ENCODE data around the gene IFT88.

The IFT88 gene

GRCh38 chr13:20699715-20700114 lies 132.8 kb downstream of the IFT88 start:
- H3K4me1 ChIP-seq (ENCODE audit: insufficient read depth, low read length), result peaks cover 8% of the 10 kb centered on the region
- H3K9ac ChIP-seq (ENCODE audit: low read length), result no peak overlapping the region
- no peak overlapping the region for H3K27ac ChIP-seq (ENCODE audit: low read depth, low read length)
- H3K36me3 ChIP-seq (ENCODE audit: insufficient read depth, low read length), result no peaks in the 10 kb centered on the region
- no peaks in the 10 kb centered on the region for H3K9me3 ChIP-seq (ENCODE audit: low read length)
- H3K27me3 ChIP-seq (ENCODE audit: control insufficient read depth in 1 of 2, insufficient read depth in 2 of 2, low read length in 2 of 2), result peaks cover 15 to 17% of the 10 kb centered on the region in 2 donors
- H3K4me3 ChIP-seq (ENCODE audit: low read depth in 1 of 2, low read length in 2 of 2), result no peak overlapping the region

- Histone ChIP-seq H3K4me1 (ENCODE audit: insufficient read depth, low read length) (peaks cover 8% of the 10 kb centered on the region), H3K4me3 (ENCODE audit: low read depth in 1 of 2, low read length in 2 of 2) (no peak overlapping the region)
These were observed 133.3 kb downstream of the IFT88 start for GRCh38 chr13:20700288-20700687.

GRCh38 chr13:20701461-20701860 lies 134.5 kb downstream of the IFT88 start:
- Histone ChIP-seq H3K9ac (ENCODE audit: low read length) (no peak overlapping the region), H3K4me1 (ENCODE audit: insufficient read depth, low read length) (peaks cover 8% of the 10 kb centered on the region), H3K27ac (ENCODE audit: low read depth, low read length) (no peak overlapping the region), H3K36me3 (ENCODE audit: insufficient read depth, low read length) (no peaks in the 10 kb centered on the region), H3K4me3 (ENCODE audit: low read depth in 1 of 2, low read length in 2 of 2) (no peak overlapping the region), H3K27me3 (ENCODE audit: control insufficient read depth in 1 of 2, insufficient read depth in 2 of 2, low read length in 2 of 2) (peaks cover 15 to 17% of the 10 kb centered on the region in 2 donors), H3K9me3 (ENCODE audit: low read length) (no peaks in the 10 kb centered on the region)

More at GRCh38 chr13:20700288-20700687, 133.3 kb downstream of the IFT88 start:
- H3K9me3 ChIP-seq (ENCODE audit: low read length), result no peaks in the 10 kb centered on the region
- H3K9ac ChIP-seq (ENCODE audit: low read length), result no peak overlapping the region
- H3K27ac ChIP-seq (ENCODE audit: low read depth, low read length), result no peak overlapping the region
- peaks cover 15 to 17% of the 10 kb centered on the region in 2 donors for H3K27me3 ChIP-seq (ENCODE audit: control insufficient read depth in 1 of 2, insufficient read depth in 2 of 2, low read length in 2 of 2)
- H3K36me3 ChIP-seq (ENCODE audit: insufficient read depth, low read length), result no peaks in the 10 kb centered on the region

- no peaks in the 10 kb centered on the region for H3K36me3 ChIP-seq (ENCODE audit: insufficient read depth, low read length)
- peaks cover 8% of the 10 kb centered on the region for H3K4me1 ChIP-seq (ENCODE audit: insufficient read depth, low read length)
- H3K27me3 ChIP-seq (ENCODE audit: control insufficient read depth in 1 of 2, insufficient read depth in 2 of 2, low read length in 2 of 2), result peaks cover 15 to 17% of the 10 kb centered on the region in 2 donors
- no peaks in the 10 kb centered on the region for H3K9me3 ChIP-seq (ENCODE audit: low read length)
- H3K27ac ChIP-seq (ENCODE audit: low read depth, low read length), result no peak overlapping the region
- peak overlapping the region in 1 of 2 donors; percentile 50 for H3K4me3 ChIP-seq (ENCODE audit: low read depth in 1 of 2, low read length in 2 of 2)
- H3K9ac ChIP-seq (ENCODE audit: low read length), result no peak overlapping the region
These were observed 135.6 kb downstream of the IFT88 start for GRCh38 chr13:20702530-20702914.

- H3K4me1 ChIP-seq (ENCODE audit: insufficient read depth, low read length), result peaks cover 8% of the 10 kb centered on the region
- H3K9me3 ChIP-seq (ENCODE audit: low read length), result no peaks in the 10 kb centered on the region
- H3K27ac ChIP-seq (ENCODE audit: low read depth, low read length), result no peak within 1 kb of the TSS
- H3K36me3 ChIP-seq (ENCODE audit: insufficient read depth, low read length), result no peaks in the 10 kb centered on the region
- peaks cover 15 to 17% of the 10 kb centered on the region in 2 donors for H3K27me3 ChIP-seq (ENCODE audit: control insufficient read depth in 1 of 2, insufficient read depth in 2 of 2, low read length in 2 of 2)
- peak within 1 kb of the TSS; percentile 50 to 71 for H3K4me3 ChIP-seq (ENCODE audit: low read depth in 1 of 2, low read length in 2 of 2)
- no peak within 1 kb of the TSS for H3K9ac ChIP-seq (ENCODE audit: low read length)
These were observed 136.2 kb downstream of the IFT88 start, which contains the start of gene IL17D for GRCh38 chr13:20702915-20703779. Gene IL17D, plus strand, starts transcription at chr13:20703699. Its CDS starts 303 bp downstream, at chr13:20704002.

- Histone ChIP-seq H3K27ac (ENCODE audit: low read depth, low read length) (no peak overlapping the region), H3K4me3 (ENCODE audit: low read depth in 1 of 2, low read length in 2 of 2) (no peak overlapping the region), H3K36me3 (ENCODE audit: insufficient read depth, low read length) (no peaks in the 10 kb centered on the region), H3K9ac (ENCODE audit: low read length) (no peak overlapping the region), H3K9me3 (ENCODE audit: low read length) (no peaks in the 10 kb centered on the region), H3K27me3 (ENCODE audit: control insufficient read depth in 1 of 2, insufficient read depth in 2 of 2, low read length in 2 of 2) (peaks cover 15 to 17% of the 10 kb centered on the region in 2 donors), H3K4me1 (ENCODE audit: insufficient read depth, low read length) (peaks cover 8% of the 10 kb centered on the region)
These were observed 137.0 kb downstream of the IFT88 start for GRCh38 chr13:20703780-20704458.

- Histone ChIP-seq H3K4me1 (ENCODE audit: insufficient read depth, low read length) (peaks cover 8% of the 10 kb centered on the region), H3K4me3 (ENCODE audit: low read depth in 1 of 2, low read length in 2 of 2) (no peak overlapping the region), H3K9me3 (ENCODE audit: low read length) (no peaks in the 10 kb centered on the region), H3K9ac (ENCODE audit: low read length) (no peak overlapping the region), H3K27me3 (ENCODE audit: control insufficient read depth in 1 of 2, insufficient read depth in 2 of 2, low read length in 2 of 2) (peaks cover 15 to 17% of the 10 kb centered on the region in 2 donors), H3K27ac (ENCODE audit: low read depth, low read length) (no peak overlapping the region), H3K36me3 (ENCODE audit: insufficient read depth, low read length) (no peaks in the 10 kb centered on the region)
These were observed 137.6 kb downstream of the IFT88 start for GRCh38 chr13:20704459-20705069.

- H3K4me3 ChIP-seq (ENCODE audit: low read depth in 1 of 2, low read length in 2 of 2), result no peak overlapping the region
- no peaks in the 10 kb centered on the region for H3K36me3 ChIP-seq (ENCODE audit: insufficient read depth, low read length)
- H3K27ac ChIP-seq (ENCODE audit: low read depth, low read length), result no peak overlapping the region
- H3K27me3 ChIP-seq (ENCODE audit: control insufficient read depth in 1 of 2, insufficient read depth in 2 of 2, low read length in 2 of 2), result peaks cover 10 to 16% of the 10 kb centered on the region in 2 donors
- H3K9me3 ChIP-seq (ENCODE audit: low read length), result no peaks in the 10 kb centered on the region
- H3K4me1 ChIP-seq (ENCODE audit: insufficient read depth, low read length), result peaks cover 8% of the 10 kb centered on the region
- no peak overlapping the region for H3K9ac ChIP-seq (ENCODE audit: low read length)
These were observed 139.7 kb downstream of the IFT88 start for GRCh38 chr13:20706661-20707060.

GRCh38 chr13:20708216-20708615 lies 141.3 kb downstream of the IFT88 start:
- peaks cover under 1% of the 10 kb centered on the region for H3K4me1 ChIP-seq (ENCODE audit: insufficient read depth, low read length)
- H3K27me3 ChIP-seq (ENCODE audit: control insufficient read depth in 1 of 2, insufficient read depth in 2 of 2, low read length in 2 of 2), result peaks cover 0 to under 1% of the 10 kb centered on the region in 2 donors
- H3K36me3 ChIP-seq (ENCODE audit: insufficient read depth, low read length), result no peaks in the 10 kb centered on the region
- no peak overlapping the region for H3K27ac ChIP-seq (ENCODE audit: low read depth, low read length)
- no peaks in the 10 kb centered on the region for H3K9me3 ChIP-seq (ENCODE audit: low read length)
- no peak overlapping the region for H3K9ac ChIP-seq (ENCODE audit: low read length)
- no peak overlapping the region for H3K4me3 ChIP-seq (ENCODE audit: low read depth in 1 of 2, low read length in 2 of 2)

- no peak overlapping the region for H3K9ac ChIP-seq (ENCODE audit: low read length)
- H3K9me3 ChIP-seq (ENCODE audit: low read length), result no peaks in the 10 kb centered on the region
- peaks cover 12% of the 10 kb centered on the region for H3K4me1 ChIP-seq (ENCODE audit: insufficient read depth, low read length)
- no peaks in the 10 kb centered on the region for H3K36me3 ChIP-seq (ENCODE audit: insufficient read depth, low read length)
- no peaks in the 10 kb centered on the region for H3K27me3 ChIP-seq (ENCODE audit: control insufficient read depth in 1 of 2, insufficient read depth in 2 of 2, low read length in 2 of 2)
- H3K27ac ChIP-seq (ENCODE audit: low read depth, low read length), result no peak overlapping the region
- no peak overlapping the region for H3K4me3 ChIP-seq (ENCODE audit: low read depth in 1 of 2, low read length in 2 of 2)
These were observed 142.4 kb downstream of the IFT88 start for GRCh38 chr13:20709369-20709768.

- H3K27ac ChIP-seq (ENCODE audit: low read depth, low read length), result no peak overlapping the region
- H3K4me3 ChIP-seq (ENCODE audit: low read depth in 1 of 2, low read length in 2 of 2), result no peak overlapping the region
- H3K27me3 ChIP-seq (ENCODE audit: control insufficient read depth in 1 of 2, insufficient read depth in 2 of 2, low read length in 2 of 2), result no peaks in the 10 kb centered on the region
- H3K9me3 ChIP-seq (ENCODE audit: low read length), result no peaks in the 10 kb centered on the region
- H3K36me3 ChIP-seq (ENCODE audit: insufficient read depth, low read length), result no peaks in the 10 kb centered on the region
- H3K9ac ChIP-seq (ENCODE audit: low read length), result no peak overlapping the region
- peaks cover 16% of the 10 kb centered on the region for H3K4me1 ChIP-seq (ENCODE audit: insufficient read depth, low read length)
These were observed 142.8 kb downstream of the IFT88 start for GRCh38 chr13:20709782-20710181.

Measured in muscle layer of colon (tissue), 2 donors.